Thoracic aorta (tissue), 2 donors: ENCODE data around the gene CDX1. TPM values are rescaled to one million over a fixed set of nuclear protein-coding genes. Genes with fewer than 3 reads are reported as not detected.

Experiments used
- ATAC-seq: fragments of 150-250 bp; one replicate; pipeline ENCODE4 v1.8.0; 2017; ENCODE audit warnings: low read depth; ENCODE audit not compliant: insufficient number of reproducible peaks, low FRiP score
- DNase-seq: peaks from one replicate; pipeline ENCODE4 v3.0.0-alpha.2; 2020; ENCODE audit warnings: low spot score
- H3K27ac ChIP-seq, 2 donors: fragments of 200-600 bp; sonication (generic); 1 replicate in 1 of 2; 2 replicates in 1 of 2; pipeline ENCODE4 v1.5.1; 2016; ENCODE audit warnings: mild to moderate bottlenecking in 2 of 2, moderate library complexity in 2 of 2
- H3K27me3 ChIP-seq: fragments of 200-600 bp; sonication (generic); replicated peaks from 2 replicates; pipeline ENCODE4 v1.6.0; 2016; ENCODE audit warnings: mild to moderate bottlenecking; ENCODE audit not compliant: insufficient read depth
- H3K36me3 ChIP-seq: fragments of 200-600 bp; sonication (generic); one replicate; pipeline ENCODE4 v1.5.1; 2016
- H3K4me1 ChIP-seq, 2 donors: fragments of 200-600 bp; sonication (generic); 1 replicate in 1 of 2; 2 replicates in 1 of 2; pipeline versions ENCODE4 v1.5.1 to v1.6.0; 2016; ENCODE audit warnings: low read depth in 2 of 2, mild to moderate bottlenecking in 1 of 2; ENCODE audit not compliant: control insufficient read depth in 1 of 2
- H3K4me3 ChIP-seq: fragments of 200-600 bp; sonication (generic); 2 replicates; pipeline ENCODE4 v1.5.1; 2016; ENCODE audit warnings: mild to moderate bottlenecking
- H3K9me3 ChIP-seq: fragments of 200-600 bp; sonication (generic); 2 replicates; pipeline ENCODE4 v1.5.1; 2016
- total RNA-seq, 2 donors: library from RNA; depleted of rRNA; stranded (reverse); fragments of >200 nt; gene quantifications; one replicate each; pipeline versions ENCODE4 v1.1.0 to v1.2.3, GENCODE V29; 2016
- TF ChIP-seq, protein P1 (sequence below): fragments of 200-600 bp; sonication (generic); IDR thresholded peaks from one replicate; pipeline ENCODE4 v1.5.1; 2019; ENCODE audit warnings: antibody characterized with exemption

CDX1 gene
- total RNA-seq, 2 donors from 2014 or later = not detected

- peak; percentile 84 for DNase-seq
- H3K9me3 ChIP-seq = no peaks in the 10 kb centered on the region
- H3K27ac ChIP-seq = peak within 1 kb of the TSS; percentile 88 to 94
- peaks cover 40 to 74% of the 10 kb centered on the region in 2 donors for H3K4me1 ChIP-seq
- peak; percentile 85 for ATAC-seq
- no peaks in the 10 kb centered on the region for H3K27me3 ChIP-seq
- TF ChIP-seq, protein P1, sequence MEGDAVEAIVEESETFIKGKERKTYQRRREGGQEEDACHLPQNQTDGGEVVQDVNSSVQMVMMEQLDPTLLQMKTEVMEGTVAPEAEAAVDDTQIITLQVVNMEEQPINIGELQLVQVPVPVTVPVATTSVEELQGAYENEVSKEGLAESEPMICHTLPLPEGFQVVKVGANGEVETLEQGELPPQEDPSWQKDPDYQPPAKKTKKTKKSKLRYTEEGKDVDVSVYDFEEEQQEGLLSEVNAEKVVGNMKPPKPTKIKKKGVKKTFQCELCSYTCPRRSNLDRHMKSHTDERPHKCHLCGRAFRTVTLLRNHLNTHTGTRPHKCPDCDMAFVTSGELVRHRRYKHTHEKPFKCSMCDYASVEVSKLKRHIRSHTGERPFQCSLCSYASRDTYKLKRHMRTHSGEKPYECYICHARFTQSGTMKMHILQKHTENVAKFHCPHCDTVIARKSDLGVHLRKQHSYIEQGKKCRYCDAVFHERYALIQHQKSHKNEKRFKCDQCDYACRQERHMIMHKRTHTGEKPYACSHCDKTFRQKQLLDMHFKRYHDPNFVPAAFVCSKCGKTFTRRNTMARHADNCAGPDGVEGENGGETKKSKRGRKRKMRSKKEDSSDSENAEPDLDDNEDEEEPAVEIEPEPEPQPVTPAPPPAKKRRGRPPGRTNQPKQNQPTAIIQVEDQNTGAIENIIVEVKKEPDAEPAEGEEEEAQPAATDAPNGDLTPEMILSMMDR = no peak
- H3K4me3 ChIP-seq = peak within 1 kb of the TSS; percentile 79
- H3K36me3 ChIP-seq = peaks cover 9% of the 10 kb centered on the region
Measured at GRCh38 chr5:150155258-150156026, 11.1 kb upstream of the CDX1 start, which contains the start of gene PDGFRB. TSS of gene PDGFRB (minus strand) at chr5:150155845. CDS start at chr5:150137047, 18,798 bp downstream.

DNA sequence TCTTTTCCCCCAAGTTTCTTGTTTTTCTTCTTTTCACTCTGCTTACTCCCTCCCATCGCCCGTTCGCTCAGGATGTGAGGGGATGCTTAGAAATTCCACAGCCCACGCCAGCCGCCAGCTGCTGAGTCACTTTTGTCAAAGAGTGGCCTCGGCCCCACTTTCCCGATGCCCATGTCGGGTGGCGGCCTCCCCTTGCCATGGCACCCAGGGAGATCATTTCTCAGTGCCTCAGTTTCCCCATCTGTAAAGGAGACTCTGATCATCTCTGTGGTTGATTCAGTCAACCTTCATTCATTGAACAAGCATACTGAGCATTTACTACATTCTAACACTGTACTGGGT lies 10.6 kb upstream of the CDX1 start:
- ATAC-seq (no peak), DNase-seq (no peak)
- Histone ChIP-seq H3K36me3 (peaks cover 5% of the 10 kb centered on the region), H3K27ac (peak overlapping the region; percentile 88 to 94), H3K9me3 (no peaks in the 10 kb centered on the region), H3K4me1 (peaks cover 35 to 74% of the 10 kb centered on the region in 2 donors), H3K27me3 (no peaks in the 10 kb centered on the region), H3K4me3 (peak overlapping the region; percentile 79)
- TF ChIP-seq, protein P1 = no peak

GRCh38 chr5:150156540-150156939 lies 10.0 kb upstream of the CDX1 start:
- Histone ChIP-seq H3K36me3 (no peaks in the 10 kb centered on the region), H3K27ac (peak overlapping the region; percentile 88 to 94), H3K9me3 (no peaks in the 10 kb centered on the region), H3K4me1 (peaks cover 31 to 74% of the 10 kb centered on the region in 2 donors), H3K4me3 (peak overlapping the region; percentile 79), H3K27me3 (no peaks in the 10 kb centered on the region)
- ATAC-seq (no peak), DNase-seq (no peak)
- TF ChIP-seq, protein P1 = no peak

DNA sequence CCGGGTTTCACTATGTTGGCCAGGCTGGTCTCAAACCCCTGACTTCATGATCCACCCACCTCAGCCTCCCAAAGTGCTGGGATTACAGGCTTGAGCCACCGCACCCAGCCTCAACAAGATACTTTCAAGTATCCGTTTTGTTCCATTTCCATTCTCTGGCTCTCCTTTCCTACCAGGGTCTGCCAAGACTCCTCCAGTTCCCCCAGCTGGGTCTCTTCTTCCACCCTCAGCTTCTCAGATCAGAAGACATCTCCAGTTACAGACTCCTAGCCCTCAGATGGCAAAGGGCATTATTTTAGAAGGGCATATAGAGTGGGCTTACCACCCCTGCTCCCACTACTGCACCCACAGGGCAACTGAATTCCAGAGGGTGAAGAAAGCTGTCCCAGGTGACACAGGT lies 9.4 kb upstream of the CDX1 start:
- DNase-seq (no peak), ATAC-seq (no peak)
- TF ChIP-seq, protein P1 = no peak
- H3K4me3 ChIP-seq = no peak overlapping the region
- H3K27me3 ChIP-seq = no peaks in the 10 kb centered on the region
- H3K9me3 ChIP-seq = no peaks in the 10 kb centered on the region
- H3K4me1 ChIP-seq = peaks cover 31 to 73% of the 10 kb centered on the region in 2 donors
- peak overlapping the region; percentile 88 to 94 for H3K27ac ChIP-seq
- H3K36me3 ChIP-seq = no peaks in the 10 kb centered on the region

GRCh38 chr5:150158170-150158949 lies 8.2 kb upstream of the CDX1 start:
- Histone ChIP-seq H3K4me1 (peaks cover 35 to 70% of the 10 kb centered on the region in 2 donors), H3K36me3 (no peaks in the 10 kb centered on the region), H3K27me3 (no peaks in the 10 kb centered on the region), H3K27ac (peak overlapping the region; percentile 88 to 94), H3K9me3 (no peaks in the 10 kb centered on the region), H3K4me3 (no peak overlapping the region)
- no peak for ATAC-seq
- DNase-seq = no peak
- TF ChIP-seq, protein P1 = no peak
